HS-5 (cell line): ENCODE results near the gene MTIF3.
A peak's percentile ranks its signal among the peaks of the same experiment; 100 is the strongest.

Experiments
- DNase-seq: peaks from one replicate; pipeline ENCODE4 v3.0.0-alpha.2; 2012; ENCODE audit warnings: low read depth

MTIF3 gene, protein sequence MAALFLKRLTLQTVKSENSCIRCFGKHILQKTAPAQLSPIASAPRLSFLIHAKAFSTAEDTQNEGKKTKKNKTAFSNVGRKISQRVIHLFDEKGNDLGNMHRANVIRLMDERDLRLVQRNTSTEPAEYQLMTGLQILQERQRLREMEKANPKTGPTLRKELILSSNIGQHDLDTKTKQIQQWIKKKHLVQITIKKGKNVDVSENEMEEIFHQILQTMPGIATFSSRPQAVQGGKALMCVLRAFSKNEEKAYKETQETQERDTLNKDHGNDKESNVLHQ

DNA sequence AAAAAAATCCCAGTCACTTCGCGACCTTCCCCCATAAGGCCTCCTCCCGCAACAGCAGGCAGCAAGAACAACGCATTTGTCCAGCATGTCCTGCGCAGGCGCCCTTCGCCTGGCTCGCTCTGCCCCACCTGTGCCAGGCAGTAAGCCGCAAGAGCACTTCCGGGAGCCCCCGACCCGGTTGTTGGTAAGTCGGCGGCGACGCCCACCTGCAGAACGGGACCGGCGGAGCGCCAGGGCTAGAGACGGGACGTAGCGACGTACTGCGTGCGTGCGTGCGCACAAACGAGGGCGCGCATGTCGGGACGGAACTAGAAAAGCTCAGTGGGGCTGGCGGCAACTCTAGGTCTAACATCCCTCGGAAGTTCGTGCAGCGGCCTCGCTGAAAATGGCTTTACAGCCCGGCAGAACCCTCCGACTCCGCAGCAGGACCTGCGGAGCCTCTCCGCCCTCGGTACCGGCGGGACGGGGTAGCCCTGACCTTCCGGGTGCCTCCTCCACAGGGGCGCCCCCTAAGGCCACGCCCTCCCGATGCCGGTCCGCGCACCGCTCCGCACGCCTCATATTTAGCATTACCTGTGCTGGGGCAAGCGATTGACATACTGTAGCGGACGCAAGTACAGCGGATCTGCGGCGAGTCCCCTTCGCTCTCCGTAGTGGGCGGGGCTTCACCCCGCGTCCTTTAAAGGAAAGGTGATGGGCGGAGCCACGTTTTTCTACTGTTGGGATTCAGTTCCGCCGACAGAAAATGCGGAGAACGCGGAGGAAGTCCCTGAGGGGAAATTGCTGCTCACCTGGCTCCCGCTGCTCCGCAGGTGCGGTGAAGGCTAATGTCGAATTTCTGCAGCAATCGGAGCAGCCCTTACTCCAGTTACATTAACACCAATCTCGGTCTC lies at the start of gene MTIF3:
Gene MTIF3 (minus strand): TSS at position 629 of the 893 bp plus-strand sequence. CDS start 10,116 bp downstream, outside the sequence.
- peak; percentile 42 for DNase-seq

DNA sequence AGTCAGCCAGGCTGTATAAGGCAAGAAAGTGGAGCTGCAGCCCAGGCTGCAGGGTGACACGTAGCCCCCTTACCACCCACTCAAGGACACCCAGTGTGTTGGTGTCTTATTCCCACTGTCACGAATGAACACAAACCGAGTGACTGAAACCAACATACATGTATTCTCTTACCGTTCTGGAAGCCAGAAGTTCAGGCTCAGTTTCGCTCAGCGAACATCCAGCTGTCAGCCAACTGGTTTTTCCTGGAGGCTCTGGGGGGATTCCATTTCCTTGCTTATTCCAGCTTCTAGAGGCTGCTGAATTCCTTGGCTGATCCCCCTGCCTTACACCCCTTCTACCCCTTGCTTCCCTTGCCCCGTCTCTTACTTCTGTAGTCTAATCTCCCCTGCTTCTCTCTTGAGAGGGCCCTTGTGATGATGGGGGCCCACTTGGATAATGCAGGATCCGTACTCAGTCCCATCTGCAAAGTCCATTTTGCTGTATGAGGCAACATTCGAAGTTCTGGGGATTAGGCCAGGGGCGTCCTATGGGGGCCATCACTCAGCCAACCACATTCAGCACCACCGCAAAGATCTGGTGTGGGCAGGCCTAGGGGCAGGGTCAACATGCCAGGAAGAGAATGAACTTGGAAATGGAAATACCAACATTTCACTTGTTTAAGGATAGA lies 47.3 kb upstream of the MTIF3 start:
- DNase-seq = no peak

DNA sequence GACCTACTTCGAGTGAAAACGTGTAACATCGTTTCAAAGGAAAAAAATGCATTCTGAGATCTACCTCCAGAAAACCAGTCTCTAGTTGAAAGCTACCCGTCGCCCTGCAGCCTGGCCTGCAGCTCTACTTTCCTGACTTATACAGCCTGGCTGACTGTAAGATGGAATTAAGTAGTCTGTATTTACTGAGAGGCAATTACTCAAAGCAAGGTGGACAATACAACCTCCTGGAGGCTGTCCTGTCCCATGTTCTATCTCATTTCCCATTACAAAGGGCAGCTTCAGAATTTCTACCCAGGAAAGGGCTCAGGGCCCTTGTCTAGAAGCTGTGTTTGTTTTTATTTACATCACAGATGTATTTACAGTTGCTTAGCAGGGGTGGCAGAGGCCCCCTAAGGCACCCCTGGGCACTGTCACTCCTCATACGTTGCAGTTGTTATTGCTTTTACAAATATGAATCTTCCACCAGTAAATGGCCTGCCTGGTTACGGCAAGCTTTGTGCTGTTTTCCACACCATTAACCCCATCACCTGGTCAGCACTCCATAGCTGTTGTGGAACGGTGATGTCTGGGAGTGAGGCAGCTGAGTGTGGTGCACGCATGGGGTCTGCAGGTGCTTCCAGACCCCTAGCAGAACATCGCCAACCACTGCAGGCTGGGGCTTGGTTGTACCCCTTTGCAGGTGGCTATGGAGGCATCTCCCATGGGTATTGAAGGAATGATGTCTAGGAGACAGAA lies 46.3 kb upstream of the MTIF3 start:
- no peak for DNase-seq

DNA sequence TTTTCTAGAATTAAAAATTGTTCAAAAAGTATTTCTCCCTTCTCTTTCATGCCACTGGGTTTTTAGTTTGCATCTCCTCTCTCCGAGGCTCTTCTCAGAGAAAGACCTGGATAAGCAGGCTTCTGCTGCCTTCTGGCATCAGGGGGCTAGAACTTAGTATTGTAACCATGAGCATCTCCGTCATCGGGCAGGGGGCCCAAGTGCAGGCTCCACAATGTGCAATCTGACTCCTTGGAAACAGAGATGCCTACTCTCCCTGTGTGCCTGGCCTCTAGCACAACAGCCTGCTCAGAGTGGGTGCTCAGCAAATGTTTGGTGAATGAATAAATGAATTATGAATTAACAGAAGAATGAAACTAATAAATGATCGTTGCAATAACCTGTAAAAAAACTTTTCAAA lies 45.6 kb upstream of the MTIF3 start:
- no peak for DNase-seq

DNA sequence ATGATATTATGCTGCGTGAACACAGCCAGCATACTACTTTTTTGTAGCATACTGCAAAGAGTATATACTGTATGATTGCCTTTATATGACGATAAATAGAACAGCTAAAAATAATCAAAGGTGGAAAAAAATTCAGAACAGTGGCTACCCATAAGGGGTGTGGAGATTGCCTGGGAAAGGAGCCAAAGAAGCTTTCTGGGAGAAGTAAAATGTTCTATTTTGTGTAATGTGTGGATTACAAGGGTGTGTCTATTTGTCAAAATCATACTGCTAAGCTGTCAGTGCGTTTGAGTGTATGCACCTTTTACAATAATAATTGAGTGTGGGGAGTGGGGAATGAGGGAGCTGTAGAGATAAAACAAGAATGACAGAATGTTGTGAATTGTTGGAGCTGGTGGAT lies 45.2 kb upstream of the MTIF3 start:
- no peak for DNase-seq

DNA sequence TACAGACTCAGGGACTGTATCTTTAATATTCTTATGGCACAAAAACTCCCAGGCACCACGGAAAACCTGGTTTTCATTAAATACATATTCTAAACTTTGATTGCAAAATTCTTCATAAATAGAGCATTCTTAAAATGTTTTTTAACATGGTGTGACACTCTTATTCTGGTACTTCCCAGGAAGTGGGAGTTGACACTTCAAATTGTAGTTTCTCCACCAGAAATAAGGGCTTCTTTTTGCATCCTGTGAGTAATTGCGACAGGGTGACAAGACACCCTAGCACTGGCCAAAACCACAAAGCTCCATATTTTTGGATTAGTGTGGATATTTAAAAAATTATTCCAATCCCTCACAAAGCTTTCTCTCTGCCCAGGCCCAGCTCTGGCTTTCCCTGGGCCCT lies 43.6 kb upstream of the MTIF3 start:
- no peak for DNase-seq

DNA sequence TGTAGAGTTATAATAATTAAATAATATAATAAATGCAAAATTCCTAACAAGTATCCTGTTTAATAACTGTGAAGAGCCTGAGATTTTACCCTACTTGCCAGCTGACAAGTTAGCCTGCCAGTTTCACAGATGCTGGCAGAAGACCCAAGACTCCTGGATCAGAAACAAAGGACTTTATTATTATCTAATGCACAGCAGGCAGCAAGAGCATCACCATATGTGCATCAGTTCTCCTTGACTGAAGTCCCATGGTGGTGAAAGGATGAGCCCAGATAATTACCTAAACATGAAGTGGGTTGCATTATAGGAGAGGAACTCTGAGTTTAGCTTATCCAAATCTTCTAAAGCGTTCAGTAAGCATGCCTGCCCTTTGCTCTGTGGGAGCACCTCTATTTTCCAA lies 39.1 kb upstream of the MTIF3 start:
- no peak for DNase-seq

DNA sequence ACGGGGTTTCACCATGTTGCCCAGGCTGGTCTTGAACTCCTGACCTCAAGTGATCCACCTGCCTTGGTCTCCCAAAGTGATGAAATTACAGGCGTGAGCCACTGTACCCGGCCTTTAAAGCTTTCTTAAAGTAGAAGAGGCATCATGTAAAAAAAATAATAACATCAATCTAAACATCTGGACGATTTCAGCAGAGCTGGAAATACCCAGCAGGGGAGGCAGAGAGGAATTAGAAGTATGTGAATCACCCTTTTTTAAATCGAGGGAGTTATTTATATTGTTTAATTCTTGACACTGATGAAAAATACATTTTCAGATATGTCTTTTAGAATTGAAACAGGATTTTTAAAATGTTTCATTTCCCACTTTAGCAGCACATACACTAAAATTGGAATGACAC lies 37.4 kb upstream of the MTIF3 start:
- DNase-seq = no peak

DNA sequence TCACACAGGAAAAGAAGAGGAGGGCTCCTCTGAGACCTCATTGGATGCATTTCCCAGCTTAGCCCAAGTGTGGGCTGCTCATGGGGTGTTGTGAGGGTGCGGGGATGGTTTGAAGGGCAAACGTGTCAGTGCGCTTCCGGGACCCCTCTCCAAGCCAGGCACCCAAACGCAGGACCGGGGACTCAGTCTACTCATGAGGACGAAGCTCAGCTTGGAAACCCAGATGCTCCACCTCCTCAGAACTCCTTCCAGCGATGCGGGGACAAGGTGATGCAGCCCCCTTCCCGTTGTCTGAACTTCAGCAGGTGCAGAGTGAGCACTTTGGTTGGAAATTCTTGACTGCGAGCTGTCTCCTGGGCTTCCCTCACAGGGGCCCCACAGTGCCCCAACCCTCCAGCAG lies 33.1 kb upstream of the MTIF3 start:
- no peak for DNase-seq

DNA sequence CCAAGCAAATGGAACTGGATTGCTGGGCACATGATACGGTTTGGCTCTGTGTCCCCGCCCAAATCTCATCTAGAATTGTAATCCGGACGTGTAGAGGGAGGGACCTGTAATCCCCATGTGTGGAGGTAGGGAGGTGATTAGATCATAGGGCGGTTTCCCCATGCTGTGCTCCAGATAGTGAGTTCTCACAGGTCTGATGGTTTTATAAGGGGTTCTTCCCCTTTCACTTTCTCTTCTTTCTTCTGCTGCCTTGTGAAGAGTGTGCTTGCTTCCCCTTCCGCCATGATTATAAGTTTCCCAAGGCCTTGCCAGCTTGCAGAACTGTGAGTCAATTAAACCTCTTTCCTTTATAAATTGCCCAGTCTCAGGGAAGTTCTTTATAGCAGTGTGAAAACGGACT lies 32.6 kb upstream of the MTIF3 start:
- no peak for DNase-seq

DNA sequence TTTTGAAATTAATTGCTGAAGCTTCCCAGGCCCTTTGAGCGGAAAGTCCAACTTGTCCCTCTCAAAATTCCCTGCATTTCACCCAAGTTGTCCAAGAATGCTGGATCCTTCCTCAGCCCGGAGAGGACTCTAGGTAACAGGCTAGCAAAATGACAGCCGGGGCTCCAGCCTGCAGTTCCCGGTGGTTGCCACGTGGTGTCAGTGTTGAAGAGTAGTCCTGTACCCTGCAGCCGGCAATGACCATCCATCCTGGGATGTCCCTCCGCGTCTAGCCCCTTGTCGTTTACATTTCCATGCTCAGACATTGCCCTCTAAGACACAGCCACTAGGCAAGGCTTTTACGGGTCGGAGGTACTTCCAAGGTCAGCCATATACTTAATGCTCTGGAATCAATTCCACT lies 31.4 kb upstream of the MTIF3 start:
- no peak for DNase-seq

DNA sequence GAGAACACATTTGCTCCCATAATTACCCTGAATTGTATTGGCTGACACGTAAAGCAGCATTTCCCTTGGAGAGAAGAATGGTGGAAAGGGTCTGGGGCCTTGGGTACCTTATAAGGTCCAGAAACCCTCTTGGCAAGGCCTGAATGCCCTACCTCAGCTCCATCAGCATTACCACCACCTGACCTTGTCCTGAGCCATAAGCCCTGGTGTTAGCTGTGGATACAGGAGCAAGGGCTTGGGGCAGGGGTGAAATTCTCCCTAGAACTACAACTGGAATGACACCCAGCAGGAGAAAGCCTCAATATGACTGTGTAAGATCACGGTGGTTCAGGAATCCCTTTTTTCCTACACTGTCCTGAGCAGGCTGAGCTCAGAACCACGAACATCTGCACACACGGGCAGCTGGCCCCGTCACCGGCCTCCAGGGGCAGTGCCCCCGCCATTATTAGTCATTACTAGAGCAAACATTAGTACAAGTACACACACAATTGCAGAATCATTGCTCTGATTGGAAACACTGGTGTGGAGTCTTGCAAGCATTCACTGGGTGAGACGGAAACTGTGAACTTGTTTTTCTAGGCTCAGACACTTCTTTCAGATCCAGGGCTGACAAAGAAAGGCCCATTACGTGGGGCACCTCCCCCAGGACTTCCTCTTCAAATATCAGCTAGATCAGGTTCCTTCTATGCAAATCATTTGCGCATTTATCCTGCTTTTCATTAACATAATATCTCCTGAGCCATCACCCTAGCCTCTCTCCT lies 26.8 kb upstream of the MTIF3 start:
- DNase-seq = no peak

DNA sequence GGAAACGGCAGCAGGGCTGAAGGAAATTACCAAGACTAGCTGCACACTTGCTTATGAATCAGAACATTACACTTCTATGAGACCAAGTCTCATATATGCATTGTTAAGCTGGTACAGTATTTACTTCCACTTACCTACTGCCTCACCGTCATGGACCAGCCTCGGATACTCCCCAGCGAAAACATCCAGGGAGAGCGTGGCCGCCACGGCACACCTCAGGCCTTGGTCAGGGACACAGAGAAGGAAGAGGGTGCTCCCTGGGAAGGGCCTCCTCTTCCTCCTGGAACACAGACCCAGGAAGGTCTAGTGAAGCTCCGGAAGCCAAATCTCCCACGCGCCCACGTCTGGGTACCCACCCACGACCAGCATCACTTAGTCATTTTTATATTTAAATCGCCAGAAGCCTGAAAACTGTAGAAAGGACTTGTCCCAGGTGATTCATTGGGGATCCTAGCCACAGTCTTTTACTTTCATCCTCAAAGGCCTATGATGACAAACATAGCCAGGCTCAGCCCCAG lies 24.4 kb upstream of the MTIF3 start:
- DNase-seq = no peak

DNA sequence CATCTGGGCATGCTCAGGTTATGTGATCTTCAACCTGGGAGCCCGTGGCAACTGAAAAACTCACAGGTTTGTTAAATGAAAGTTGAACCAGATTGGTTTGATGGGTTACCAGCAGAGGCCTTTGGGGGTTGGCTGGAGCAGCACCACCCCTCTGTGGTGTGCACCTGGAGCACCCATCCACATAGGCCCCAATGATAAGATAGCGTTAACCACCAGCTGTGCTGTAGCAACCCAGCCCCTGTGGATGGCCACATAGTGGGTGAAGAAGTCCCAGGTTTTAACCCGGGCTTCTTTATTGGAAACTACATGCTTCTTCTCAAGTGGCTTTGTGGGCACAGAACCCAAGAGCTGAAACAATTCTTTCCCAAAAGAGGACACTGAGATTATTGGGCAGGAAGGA lies 22.6 kb upstream of the MTIF3 start:
- DNase-seq = no peak

DNA sequence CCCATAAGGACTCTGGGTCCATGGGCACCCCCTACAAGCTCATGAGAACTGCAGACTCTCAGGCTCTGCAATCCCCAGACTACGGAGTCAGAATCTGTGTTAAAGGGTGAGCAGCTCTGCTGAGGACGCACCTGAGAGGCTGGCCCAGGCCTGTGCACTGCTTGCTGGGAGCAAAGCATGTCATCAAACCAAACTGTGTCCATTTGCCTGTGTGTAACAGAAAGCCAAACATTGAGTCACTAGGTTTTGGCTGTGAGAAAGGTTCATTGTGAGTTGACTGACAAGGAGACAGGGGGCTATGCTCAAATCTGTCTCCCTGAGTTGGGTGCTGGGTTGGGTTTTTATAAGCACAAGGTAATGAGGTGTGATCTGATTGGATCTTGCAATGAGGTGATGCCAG lies 22.1 kb upstream of the MTIF3 start:
- DNase-seq = no peak

DNA sequence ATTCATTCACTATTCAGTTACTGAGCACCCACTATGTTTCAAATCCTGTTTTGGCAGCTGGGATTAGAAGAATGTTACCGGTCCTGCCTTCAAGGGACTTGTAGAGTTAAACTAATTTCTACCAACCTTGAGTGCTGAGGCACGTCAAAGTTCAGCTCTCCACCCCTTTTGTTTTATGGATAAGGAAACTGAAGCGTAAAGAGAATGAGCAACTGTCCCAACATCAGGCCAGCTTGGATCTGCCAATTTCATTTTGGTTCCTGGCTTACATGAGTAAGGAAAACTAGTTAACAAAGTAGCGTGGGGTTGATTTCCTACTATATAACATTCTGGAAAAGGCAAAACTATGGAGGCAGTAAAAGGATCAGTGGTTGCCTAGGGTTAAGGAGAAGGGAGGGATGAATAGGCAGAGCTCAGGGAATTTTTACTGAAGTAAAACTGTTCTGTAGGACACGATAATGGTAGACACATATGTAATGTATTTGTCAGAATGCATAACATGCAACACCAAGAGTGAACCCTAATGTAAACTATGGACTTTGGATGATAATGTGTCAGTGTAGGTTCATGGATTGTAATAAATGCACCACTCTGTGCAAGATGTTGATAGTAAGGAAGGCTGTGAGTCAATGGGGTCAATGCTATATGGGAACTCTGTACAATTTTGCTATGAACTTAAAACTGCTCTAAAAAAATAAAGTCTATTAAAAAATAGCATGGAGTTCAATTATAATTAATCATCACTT lies 19.9 kb upstream of the MTIF3 start:
- DNase-seq = no peak

DNA sequence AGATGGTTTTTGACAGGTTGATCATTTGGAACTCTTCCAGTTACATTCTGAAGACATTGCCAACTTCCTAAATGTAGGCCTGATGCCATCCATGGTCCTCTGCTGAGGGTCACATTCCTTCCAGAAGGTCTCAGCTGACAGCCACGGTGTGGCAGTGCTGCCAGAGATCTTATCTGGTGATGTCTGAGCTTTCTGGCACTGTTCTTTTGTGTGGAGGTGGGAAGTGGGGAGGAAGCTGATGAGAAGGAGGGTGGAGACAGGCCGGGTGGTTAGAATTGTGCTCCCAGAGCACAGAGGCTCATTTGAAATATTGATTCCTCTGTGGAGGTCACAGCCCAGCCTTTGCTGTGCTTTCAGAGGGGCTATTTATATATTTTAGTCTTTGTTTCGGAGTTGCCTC lies 16.1 kb upstream of the MTIF3 start:
- DNase-seq = no peak

DNA sequence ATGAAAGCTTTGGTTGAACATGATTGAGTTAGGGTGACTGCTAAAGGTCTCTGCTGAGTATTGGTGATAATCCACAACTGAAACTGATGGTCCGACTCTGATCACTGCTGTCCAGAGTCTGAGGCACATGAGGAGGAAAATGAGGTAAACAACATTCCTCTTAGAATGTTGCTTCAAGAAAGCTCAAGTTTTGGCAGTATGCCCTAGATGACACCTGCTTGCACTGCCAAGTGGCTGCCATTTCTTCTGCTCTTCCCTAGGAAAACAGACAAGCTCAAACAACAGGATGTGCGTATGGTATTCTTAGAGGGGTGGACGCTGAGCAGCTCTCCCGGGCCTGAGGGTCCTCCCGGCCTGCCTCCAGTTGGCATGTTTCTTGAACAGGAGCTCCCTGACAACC lies 15.2 kb upstream of the MTIF3 start:
- no peak for DNase-seq

DNA sequence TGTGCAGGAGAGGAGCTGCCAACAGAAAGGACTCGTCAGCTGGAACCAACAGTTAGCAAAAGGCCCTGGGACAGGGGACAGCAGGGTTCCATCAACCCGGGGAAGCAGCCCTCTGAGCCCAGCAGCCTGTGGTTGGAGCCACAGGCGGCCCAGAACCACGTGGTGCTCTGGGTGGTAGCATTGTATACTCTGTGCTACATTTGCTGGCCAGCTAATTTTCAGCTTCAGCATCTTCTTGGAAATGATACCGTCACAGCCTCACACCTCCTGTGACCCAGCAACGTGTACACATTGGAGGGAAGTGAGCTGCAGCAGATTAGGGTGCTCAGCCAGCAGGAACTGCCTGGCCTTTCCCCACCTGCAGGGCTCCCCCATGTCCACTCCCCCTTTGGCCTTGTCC lies 13.1 kb upstream of the MTIF3 start:
- no peak for DNase-seq

DNA sequence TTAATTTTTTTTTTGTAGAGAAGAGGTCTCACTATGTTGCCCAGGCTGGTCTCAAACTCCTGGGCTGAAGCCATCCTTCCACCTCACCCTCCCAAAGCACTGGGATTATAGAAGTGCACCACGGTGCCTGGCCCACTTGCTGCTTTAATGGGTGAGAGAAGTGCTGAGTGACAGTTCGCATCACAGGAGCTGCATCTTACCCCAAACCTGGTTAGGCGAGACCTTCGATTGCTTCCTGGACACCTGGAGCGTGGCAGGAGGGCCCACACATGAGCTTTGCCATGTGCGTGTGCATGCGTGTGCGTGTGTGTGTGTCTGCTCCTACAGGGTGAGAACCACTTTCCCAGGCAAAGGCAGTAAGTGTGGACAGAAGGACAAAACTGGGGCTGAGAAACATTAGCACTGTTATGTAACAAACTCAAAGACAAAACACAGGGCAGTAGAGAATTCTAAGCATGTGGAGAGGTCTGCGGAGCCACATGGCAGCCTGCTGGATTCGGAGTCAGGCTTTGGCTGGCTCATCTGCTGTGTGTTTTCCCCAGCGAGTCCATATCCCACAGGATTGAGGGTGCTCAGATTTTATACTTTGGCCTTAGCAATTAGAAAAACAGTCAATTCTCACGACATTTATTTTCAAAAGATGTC lies 11.7 kb upstream of the MTIF3 start:
- DNase-seq = no peak
